Measurements from ENCODE around the gene PADI4.

DNA sequence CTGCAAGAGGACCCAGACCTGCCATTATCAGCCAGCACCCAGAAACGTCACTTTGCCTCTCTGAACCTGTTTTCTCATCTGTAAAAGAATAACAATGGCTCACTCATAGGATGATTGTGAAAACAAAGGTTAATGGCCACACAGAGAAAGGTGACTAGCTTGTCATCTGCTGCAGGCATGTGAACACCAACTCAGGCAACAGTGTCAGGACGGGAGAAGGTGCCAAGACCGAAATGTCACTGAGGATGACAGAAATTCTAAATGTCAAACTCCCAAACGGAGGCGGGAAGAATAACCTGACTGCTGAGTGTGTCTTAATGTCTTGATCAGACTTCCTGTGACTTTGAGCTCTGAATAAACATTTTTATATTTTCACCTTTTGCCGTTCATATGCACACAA is 10.3 kb downstream of the PADI4 start:
- TF ChIP-seq ZNF263 (CRISPR knock-in tag; IDR thresholded peaks at IDR 0.05; ENCODE audit: low read depth) (no peak), ZNF671 (CRISPR knock-in tag; IDR thresholded peaks at IDR 0.05) (no peak), NR3C1 (CRISPR knock-in tag; conservative IDR thresholded peaks at IDR 0.05; ENCODE audit: low read depth) (no peak), ELF4 (CRISPR knock-in tag; IDR thresholded peaks at IDR 0.05; ENCODE audit: low read depth) (no peak), SMAD4 (CRISPR knock-in tag; IDR thresholded peaks at IDR 0.05) (no peak)
- TF ChIP-seq, protein P1, sequence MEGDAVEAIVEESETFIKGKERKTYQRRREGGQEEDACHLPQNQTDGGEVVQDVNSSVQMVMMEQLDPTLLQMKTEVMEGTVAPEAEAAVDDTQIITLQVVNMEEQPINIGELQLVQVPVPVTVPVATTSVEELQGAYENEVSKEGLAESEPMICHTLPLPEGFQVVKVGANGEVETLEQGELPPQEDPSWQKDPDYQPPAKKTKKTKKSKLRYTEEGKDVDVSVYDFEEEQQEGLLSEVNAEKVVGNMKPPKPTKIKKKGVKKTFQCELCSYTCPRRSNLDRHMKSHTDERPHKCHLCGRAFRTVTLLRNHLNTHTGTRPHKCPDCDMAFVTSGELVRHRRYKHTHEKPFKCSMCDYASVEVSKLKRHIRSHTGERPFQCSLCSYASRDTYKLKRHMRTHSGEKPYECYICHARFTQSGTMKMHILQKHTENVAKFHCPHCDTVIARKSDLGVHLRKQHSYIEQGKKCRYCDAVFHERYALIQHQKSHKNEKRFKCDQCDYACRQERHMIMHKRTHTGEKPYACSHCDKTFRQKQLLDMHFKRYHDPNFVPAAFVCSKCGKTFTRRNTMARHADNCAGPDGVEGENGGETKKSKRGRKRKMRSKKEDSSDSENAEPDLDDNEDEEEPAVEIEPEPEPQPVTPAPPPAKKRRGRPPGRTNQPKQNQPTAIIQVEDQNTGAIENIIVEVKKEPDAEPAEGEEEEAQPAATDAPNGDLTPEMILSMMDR (IDR thresholded peaks at IDR 0.05): no peak
- TF ChIP-seq, protein P2, sequence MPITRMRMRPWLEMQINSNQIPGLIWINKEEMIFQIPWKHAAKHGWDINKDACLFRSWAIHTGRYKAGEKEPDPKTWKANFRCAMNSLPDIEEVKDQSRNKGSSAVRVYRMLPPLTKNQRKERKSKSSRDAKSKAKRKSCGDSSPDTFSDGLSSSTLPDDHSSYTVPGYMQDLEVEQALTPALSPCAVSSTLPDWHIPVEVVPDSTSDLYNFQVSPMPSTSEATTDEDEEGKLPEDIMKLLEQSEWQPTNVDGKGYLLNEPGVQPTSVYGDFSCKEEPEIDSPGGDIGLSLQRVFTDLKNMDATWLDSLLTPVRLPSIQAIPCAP (CRISPR knock-in tag; IDR thresholded peaks at IDR 0.05): no peak
